CD4-positive, alpha-beta T cell treated with Interleukin-6 for 4 hours (primary cell): Measurements from ENCODE around the gene SLC35B1.
"Not testable (repeated sequence)": the region's sequence is repeated elsewhere in the genome, so short reads cannot be mapped to it uniquely, and the experiment has no call there.

Source experiments
- DNase-seq: peaks from one replicate; pipeline ENCODE4 v3.0.0-alpha.2; 2020; ENCODE audit warnings: mixed read lengths

The SLC35B1 gene

GRCh38 chr17:49699966-49700575 is 7.7 kb downstream of the SLC35B1 start:
- no peak for DNase-seq

- no peak for DNase-seq
Observed at GRCh38 chr17:49698005-49698404, 9.8 kb downstream of the SLC35B1 start.

- peak; percentile 43 for DNase-seq
Observed at GRCh38 chr17:49696233-49696761, 11.5 kb downstream of the SLC35B1 start.

GRCh38 chr17:49695698-49696232 is 12.0 kb downstream of the SLC35B1 start:
- no peak for DNase-seq

- DNase-seq, result peak; percentile 78
Observed at GRCh38 chr17:49694847-49695697, 12.7 kb downstream of the SLC35B1 start.

- no peak for DNase-seq
Observed at GRCh38 chr17:49692751-49693150, 15.0 kb downstream of the SLC35B1 start.

- no peak for DNase-seq
Observed at GRCh38 chr17:49691677-49692191, 16.0 kb downstream of the SLC35B1 start.

- DNase-seq, result no peak
Observed at GRCh38 chr17:49691086-49691676, 16.6 kb downstream of the SLC35B1 start.

- no peak for DNase-seq
Observed at GRCh38 chr17:49690256-49690655, 17.5 kb downstream of the SLC35B1 start.

GRCh38 chr17:49688848-49689247 is 18.9 kb downstream of the SLC35B1 start:
- DNase-seq, result no peak

GRCh38 chr17:49687878-49688491 is 19.8 kb downstream of the SLC35B1 start:
- peak; percentile 39 for DNase-seq

GRCh38 chr17:49681106-49681979 is 26.4 kb downstream of the SLC35B1 start:
- no peak for DNase-seq

- DNase-seq, result no peak
Observed at GRCh38 chr17:49680314-49680713, 27.4 kb downstream of the SLC35B1 start.

GRCh38 chr17:49677933-49678847 is 29.6 kb downstream of the SLC35B1 start, which contains the start of gene SPOP:
Gene SPOP, minus strand, starts transcription at chr17:49678097. Its CDS starts 55,287 bp downstream, at chr17:49622810.
- DNase-seq, result peak; percentile 99

- DNase-seq, result peak; percentile 98
Observed at GRCh38 chr17:49677134-49677932, 30.4 kb downstream of the SLC35B1 start.

- DNase-seq, result peak; percentile 44
Observed at GRCh38 chr17:49676276-49676868, 31.4 kb downstream of the SLC35B1 start.

- no peak for DNase-seq
Observed at GRCh38 chr17:49674507-49674906, 33.3 kb downstream of the SLC35B1 start.

- DNase-seq, result not testable (repeated sequence)
Observed at GRCh38 chr17:49673679-49674078, 34.1 kb downstream of the SLC35B1 start.

- no peak for DNase-seq
Observed at GRCh38 chr17:49670641-49671040, 37.1 kb downstream of the SLC35B1 start.
